KMS-11 (cell line): ENCODE results near the gene TTPAL.

Experiments
- H2AFZ ChIP-seq: fragments of 200-600 bp; sonication (generic); 2 replicates; pipeline ENCODE4 v1.6.1; 2016; ENCODE audit warnings: antibody characterized with exemption, mixed run types, low read depth
- H3K27ac ChIP-seq: fragments of 200-600 bp; sonication (generic); 2 replicates; pipeline ENCODE4 v1.6.1; 2016; ENCODE audit warnings: mild to moderate bottlenecking, mixed run types
- H3K27me3 ChIP-seq: fragments of 200-600 bp; sonication (generic); 2 replicates; pipeline ENCODE4 v1.6.1; 2017; ENCODE audit warnings: mild to moderate bottlenecking, low read depth, mixed run types, moderate library complexity; ENCODE audit not compliant: insufficient read depth
- H3K36me3 ChIP-seq: fragments of 200-600 bp; sonication (generic); 2 replicates; pipeline ENCODE4 v1.6.1; 2017; ENCODE audit warnings: mild to moderate bottlenecking, mixed run types; ENCODE audit not compliant: insufficient read depth
- H3K4me1 ChIP-seq: fragments of 200-600 bp; sonication (generic); 2 replicates; pipeline ENCODE4 v1.6.1; 2016; ENCODE audit warnings: mild to moderate bottlenecking, low read depth, mixed run types; ENCODE audit not compliant: poor library complexity, severe bottlenecking
- H3K4me2 ChIP-seq: fragments of 200-600 bp; sonication (generic); 2 replicates; pipeline ENCODE4 v1.7.0; 2016; ENCODE audit warnings: mild to moderate bottlenecking, mixed run types
- H3K4me3 ChIP-seq: fragments of 200-600 bp; sonication (generic); IDR thresholded peaks from 2 replicates; pipeline ENCODE4 v1.6.1; 2017; ENCODE audit warnings: low read depth, low read length, mixed read lengths; ENCODE audit not compliant: insufficient read depth
- H3K79me2 ChIP-seq: fragments of 200-600 bp; sonication (generic); 2 replicates; pipeline ENCODE4 v1.6.1; 2016; ENCODE audit warnings: low read depth, mixed run types; ENCODE audit not compliant: insufficient read depth
- H3K9ac ChIP-seq: fragments of 200-600 bp; sonication (generic); 2 replicates; pipeline ENCODE4 v1.6.1; 2016; ENCODE audit warnings: mild to moderate bottlenecking, mixed run types
- H4K20me1 ChIP-seq: fragments of 200-600 bp; sonication (generic); 2 replicates; pipeline ENCODE4 v1.6.1; 2016; ENCODE audit warnings: mild to moderate bottlenecking, mixed run types; ENCODE audit not compliant: insufficient read depth
- CTCF ChIP-seq: fragments of 200-600 bp; sonication (generic); conservative IDR thresholded peaks from 2 replicates; pipeline ENCODE4 v1.6.1; 2017; ENCODE audit warnings: low read depth, mild to moderate bottlenecking, antibody characterized with exemption, low read length, moderate library complexity, mixed read lengths

TTPAL gene

GRCh38 chr20:44464514-44464913 lies 11.2 kb upstream of the TTPAL start:
- Histone ChIP-seq H3K36me3 (no peaks in the 10 kb centered on the region), H4K20me1 (no peaks in the 10 kb centered on the region), H3K27me3 (no peaks in the 10 kb centered on the region), H3K79me2 (no peaks in the 10 kb centered on the region), H3K4me1 (no peaks in the 10 kb centered on the region), H2AFZ (no peak overlapping the region), H3K4me2 (no peak overlapping the region), H3K4me3 (no peak overlapping the region), H3K27ac (no peak overlapping the region), H3K9ac (no peak overlapping the region)
- no peak for TF ChIP-seq CTCF

GRCh38 chr20:44465001-44465560 lies 10.6 kb upstream of the TTPAL start:
- Histone ChIP-seq H3K4me1 (no peaks in the 10 kb centered on the region), H3K79me2 (no peaks in the 10 kb centered on the region), H3K4me2 (no peak overlapping the region), H3K27ac (no peak overlapping the region), H2AFZ (no peak overlapping the region), H3K4me3 (no peak overlapping the region), H4K20me1 (no peaks in the 10 kb centered on the region), H3K36me3 (no peaks in the 10 kb centered on the region), H3K9ac (no peak overlapping the region), H3K27me3 (no peaks in the 10 kb centered on the region)
- TF ChIP-seq CTCF, result no peak

- TF ChIP-seq CTCF, result no peak
These were observed 8.3 kb upstream of the TTPAL start for GRCh38 chr20:44467289-44467883.

GRCh38 chr20:44468044-44468782 lies 7.5 kb upstream of the TTPAL start:
- Histone ChIP-seq H3K27me3 (no peaks in the 10 kb centered on the region), H3K4me1 (no peaks in the 10 kb centered on the region), H4K20me1 (no peaks in the 10 kb centered on the region), H3K4me2 (no peak overlapping the region), H3K27ac (no peak overlapping the region), H2AFZ (no peak overlapping the region), H3K9ac (no peak overlapping the region), H3K79me2 (no peaks in the 10 kb centered on the region), H3K36me3 (no peaks in the 10 kb centered on the region), H3K4me3 (no peak overlapping the region)
- no peak for TF ChIP-seq CTCF

More at GRCh38 chr20:44467289-44467883, 8.3 kb upstream of the TTPAL start:
- Histone ChIP-seq H3K4me1 (no peaks in the 10 kb centered on the region), H3K36me3 (no peaks in the 10 kb centered on the region), H2AFZ (no peak overlapping the region), H3K79me2 (no peaks in the 10 kb centered on the region), H4K20me1 (no peaks in the 10 kb centered on the region), H3K9ac (no peak overlapping the region), H3K4me3 (no peak overlapping the region), H3K27me3 (no peaks in the 10 kb centered on the region), H3K4me2 (no peak overlapping the region), H3K27ac (no peak overlapping the region)
